Stomach (tissue), 9 donors: ENCODE measurements around the gene MAP2K2. TPM values are rescaled to one million over a fixed set of nuclear protein-coding genes. Genes with fewer than 3 reads are reported as not detected.

Source experiments
- DNase-seq, 2 donors: peaks; one replicate each; pipeline versions ENCODE4 v3.0.0 to v3.0.0-alpha.2; 2013 to 2019
- H3K27ac ChIP-seq, 5 donors: fragments of 200-600 bp in 4 of 5; sonication (generic) in 4 of 5; one replicate each; pipeline ENCODE4 v1.5.1; 2013 to 2019; ENCODE audit warnings: mild to moderate bottlenecking in 1 of 5, moderate library complexity in 1 of 5
- H3K27me3 ChIP-seq, 3 donors: fragments of 200-600 bp; sonication (generic); one replicate each; pipeline ENCODE4 v1.5.1; 2017 to 2019; ENCODE audit warnings: mixed run types in 1 of 3
- H3K36me3 ChIP-seq, 4 donors: fragments of 200-600 bp; sonication (generic); 1 replicate in 3 of 4; 2 replicates in 1 of 4; pipeline ENCODE4 v1.5.1; 2016 to 2019
- H3K4me1 ChIP-seq, 4 donors: fragments of 200-600 bp; sonication (generic); one replicate each; pipeline ENCODE4 v1.5.1; 2016 to 2019
- H3K4me3 ChIP-seq, 4 donors: fragments of 200-600 bp; sonication (generic) in 3 of 4; one replicate each; pipeline ENCODE4 v1.5.1; 2016 to 2019; ENCODE audit warnings: mild to moderate bottlenecking in 1 of 4
- H3K9me3 ChIP-seq, 4 donors: fragments of 200-600 bp; sonication (generic); one replicate each; pipeline ENCODE4 v1.5.1; 2016 to 2019
- EP300 ChIP-seq: sonication (generic); formaldehyde crosslinking; IDR thresholded peaks from one replicate; pipeline ENCODE4 v1.6.1; 2017; ENCODE audit warnings: antibody characterized with exemption
- POLR2A ChIP-seq, 4 donors: fragments of 450-650 bp; IDR thresholded peaks; one replicate each; pipeline ENCODE4 v1.6.1; 2016; ENCODE audit warnings: antibody characterized with exemption in 4 of 4, control low read depth in 2 of 4, mild to moderate bottlenecking in 1 of 4, moderate library complexity in 1 of 4
- POLR2AphosphoS5 ChIP-seq, 3 donors: sonication (generic); formaldehyde crosslinking; IDR thresholded peaks; one replicate each; pipeline ENCODE4 v1.6.1; 2016; ENCODE audit warnings: antibody characterized with exemption in 3 of 3
- WGBS, 5 donors: extraction: QIAGEN DNeasy Blood & Tissue Kit in 3 of 5; methylation state at CpG; one replicate each; pipeline versions ENCODE4 v1.1.5 to v1.1.7; 2013 to 2018; 5-methylcytosine and 5-hydroxymethylcytosine counted together
- intact Hi-C: fragments of 100-400 bp; cut with DNase I; formaldehyde crosslinking; loops from one replicate; pipeline ENCODE4 v1.15.1; 2023; ENCODE audit warnings: low total_unique reads
- polyA plus RNA-seq, 3 donors: library from polyadenylated mRNA; stranded (reverse); fragments of 200-250 nt; gene quantifications; one replicate each; pipeline ENCODE4 v1.2.3, GENCODE V29; 2013
- total RNA-seq, 5 donors: library from RNA; depleted of rRNA; stranded (reverse); fragments of >200 nt; gene quantifications; one replicate each; pipeline versions ENCODE4 v1.1.0 to v1.2.3, GENCODE V29; 2014 to 2016
- TF ChIP-seq, protein P1 (sequence below), 7 experiments: fragments of 450-650 bp in 4 of 7; fragments of 200-600 bp in 3 of 7; sonication (generic) in 3 of 7; IDR thresholded peaks; one replicate each; pipeline ENCODE4 v1.5.1; 2016 to 2019; ENCODE audit warnings: antibody characterized with exemption in 7 of 7, control low read depth in 2 of 7, mild to moderate bottlenecking in 1 of 7
- donor health status: healthy with polysubstance abuse.
- donor health status: Bipolar disorder and iron deficiency.
- donor health status: healthy.

Gene MAP2K2
- total and polyA plus RNA-seq, 8 donors = 53.4 to 447 (median 116) TPM

DNA sequence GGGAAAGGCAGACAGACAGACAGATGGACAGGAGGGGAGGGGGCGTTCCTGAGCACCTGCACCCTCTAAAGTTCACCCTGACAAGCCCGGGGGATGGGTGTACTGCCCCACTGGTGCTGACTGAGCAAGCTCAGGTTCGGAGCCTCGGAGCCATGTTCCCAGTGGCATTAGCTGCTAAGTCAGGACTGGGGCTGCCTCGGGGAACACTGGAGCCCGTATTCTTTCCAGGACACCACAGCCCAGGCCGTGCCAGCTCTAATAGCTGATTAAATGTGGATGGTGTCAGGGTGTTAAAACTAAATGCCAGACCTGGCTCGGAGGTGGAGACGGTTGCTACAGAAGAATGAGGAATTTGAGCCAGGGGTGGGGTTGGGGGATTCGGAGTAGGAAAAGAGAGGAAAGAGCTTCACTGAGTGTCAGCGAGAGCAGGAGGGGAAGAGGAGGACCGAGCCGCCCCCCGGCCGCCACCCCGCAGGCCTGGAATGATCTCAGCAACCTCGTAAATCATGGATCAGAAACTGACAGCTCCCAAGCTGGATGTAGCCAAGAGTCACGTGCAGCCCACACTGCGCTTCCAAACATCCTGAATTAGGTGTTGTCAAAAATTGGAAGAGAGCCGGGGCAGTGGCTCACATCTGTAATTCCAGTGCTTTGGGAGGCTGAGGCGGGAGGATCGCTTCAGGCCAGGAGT, 10.4 kb downstream of the MAP2K2 start:
- no peak for DNase-seq
- intact Hi-C loops = no loop called here
- TF ChIP-seq POLR2A (IDR thresholded peaks at IDR 0.05) = no peak
- TF ChIP-seq EP300 = no peak
- no peak for TF ChIP-seq POLR2AphosphoS5 (IDR thresholded peaks at IDR 0.05)
- TF ChIP-seq, protein P1, sequence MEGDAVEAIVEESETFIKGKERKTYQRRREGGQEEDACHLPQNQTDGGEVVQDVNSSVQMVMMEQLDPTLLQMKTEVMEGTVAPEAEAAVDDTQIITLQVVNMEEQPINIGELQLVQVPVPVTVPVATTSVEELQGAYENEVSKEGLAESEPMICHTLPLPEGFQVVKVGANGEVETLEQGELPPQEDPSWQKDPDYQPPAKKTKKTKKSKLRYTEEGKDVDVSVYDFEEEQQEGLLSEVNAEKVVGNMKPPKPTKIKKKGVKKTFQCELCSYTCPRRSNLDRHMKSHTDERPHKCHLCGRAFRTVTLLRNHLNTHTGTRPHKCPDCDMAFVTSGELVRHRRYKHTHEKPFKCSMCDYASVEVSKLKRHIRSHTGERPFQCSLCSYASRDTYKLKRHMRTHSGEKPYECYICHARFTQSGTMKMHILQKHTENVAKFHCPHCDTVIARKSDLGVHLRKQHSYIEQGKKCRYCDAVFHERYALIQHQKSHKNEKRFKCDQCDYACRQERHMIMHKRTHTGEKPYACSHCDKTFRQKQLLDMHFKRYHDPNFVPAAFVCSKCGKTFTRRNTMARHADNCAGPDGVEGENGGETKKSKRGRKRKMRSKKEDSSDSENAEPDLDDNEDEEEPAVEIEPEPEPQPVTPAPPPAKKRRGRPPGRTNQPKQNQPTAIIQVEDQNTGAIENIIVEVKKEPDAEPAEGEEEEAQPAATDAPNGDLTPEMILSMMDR (IDR thresholded peaks at IDR 0.05) = no peak
- WGBS, 5 donors = 83 to 92% (median 88%) methylated on average over 22 of the region's 22 CpGs
- Histone ChIP-seq H3K9me3 (no peaks in the 10 kb centered on the region), H3K4me3 (no peak overlapping the region), H3K27me3 (no peaks in the 10 kb centered on the region), H3K4me1 (peaks cover 0 to 11% (median 4%) of the 10 kb centered on the region in 4 donors), H3K27ac (no peak overlapping the region), H3K36me3 (peaks cover 61 to 100% (median 96%) of the 10 kb centered on the region in 4 donors)

DNA sequence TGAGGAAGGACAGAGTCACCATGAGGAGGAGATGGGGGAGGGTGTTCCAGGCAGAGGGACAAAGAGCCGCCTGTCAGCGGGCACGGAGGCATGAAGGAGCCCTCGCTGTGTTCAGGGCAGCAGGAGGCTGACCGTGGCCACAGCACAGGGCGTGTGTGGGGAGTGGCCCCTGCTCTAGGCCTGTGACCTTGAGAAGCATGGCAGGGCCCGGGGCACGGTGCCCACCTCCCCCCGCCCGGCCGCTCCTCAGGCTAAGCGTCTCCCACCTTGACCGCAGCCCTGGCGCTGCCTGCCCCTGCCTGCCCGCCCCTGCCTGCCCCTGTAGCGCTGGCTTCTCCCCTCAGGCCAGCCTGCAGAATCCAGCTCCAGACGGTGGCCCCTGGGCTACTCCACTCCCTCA, 11.6 kb downstream of the MAP2K2 start:
- TF ChIP-seq EP300 (no peak), POLR2A (IDR thresholded peaks at IDR 0.05) (no peak), POLR2AphosphoS5 (IDR thresholded peaks at IDR 0.05) (no peak)
- 83 to 98% (median 96%) methylated on average over 8 to 17 of the region's 17 CpGs for WGBS, 5 donors
- Histone ChIP-seq H3K27me3 (no peaks in the 10 kb centered on the region), H3K36me3 (peaks cover 68 to 100% (median 98%) of the 10 kb centered on the region in 4 donors), H3K4me3 (no peak overlapping the region), H3K27ac (no peak overlapping the region), H3K4me1 (peaks cover 0 to 11% (median 4%) of the 10 kb centered on the region in 4 donors), H3K9me3 (no peaks in the 10 kb centered on the region)
- intact Hi-C loops = no loop called here
- no peak for DNase-seq

DNA sequence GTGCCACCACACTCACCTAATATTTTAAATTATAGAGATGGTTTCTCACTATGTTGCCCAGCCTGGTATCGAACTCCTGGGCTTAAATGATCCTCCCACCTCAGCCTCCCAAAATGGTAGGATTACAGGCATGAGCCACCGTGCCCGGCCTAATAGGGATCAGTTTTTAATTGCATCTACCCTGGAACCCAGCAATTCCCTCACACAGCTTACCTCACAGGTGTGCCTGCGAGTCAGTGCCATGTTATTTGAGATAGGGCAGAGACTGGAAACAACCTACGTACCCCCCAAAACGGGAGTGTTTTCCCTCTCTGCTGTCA, 14.3 kb downstream of the MAP2K2 start:
- WGBS, 5 donors = 94 to 96% (median 95%) methylated on average over 6 of the region's 6 CpGs
- H3K36me3 ChIP-seq = peaks cover 51 to 100% (median 95%) of the 10 kb centered on the region in 4 donors
- peaks cover 0 to 2% (median 0%) of the 10 kb centered on the region in 4 donors for H3K4me1 ChIP-seq
- intact Hi-C loops = no loop called here
- H3K4me3 ChIP-seq = no peak overlapping the region
- no peak for TF ChIP-seq EP300
- TF ChIP-seq, protein P1 (IDR thresholded peaks at IDR 0.05) = no peak
- TF ChIP-seq POLR2A (IDR thresholded peaks at IDR 0.05) = no peak
- no peak for TF ChIP-seq POLR2AphosphoS5 (IDR thresholded peaks at IDR 0.05)
- DNase-seq = no peak
- H3K9me3 ChIP-seq = no peaks in the 10 kb centered on the region
- H3K27ac ChIP-seq = peak overlapping the region in 4 of 5 donors; percentile 7 to 38 (median 28)
- no peaks in the 10 kb centered on the region for H3K27me3 ChIP-seq

GRCh38 chr19:4108767-4109625, 14.9 kb downstream of the MAP2K2 start:
- H3K36me3 ChIP-seq = peaks cover 51 to 100% (median 95%) of the 10 kb centered on the region in 4 donors
- TF ChIP-seq POLR2AphosphoS5 (IDR thresholded peaks at IDR 0.05) (no peak), POLR2A (IDR thresholded peaks at IDR 0.05) (no peak), EP300 (no peak)
- TF ChIP-seq, protein P1 (IDR thresholded peaks at IDR 0.05) = no peak
- WGBS, 5 donors = 77 to 86% (median 81%) methylated on average over 35 of the region's 35 CpGs

More at GRCh38 chr19:4108767-4109625, 14.9 kb downstream of the MAP2K2 start:
- peak; percentile 27 to 70 for DNase-seq
- intact Hi-C loops = no loop called here
- Histone ChIP-seq H3K27ac (peak overlapping the region in 4 of 5 donors; percentile 7 to 38 (median 28)), H3K27me3 (no peaks in the 10 kb centered on the region), H3K4me3 (no peak overlapping the region), H3K9me3 (no peaks in the 10 kb centered on the region), H3K4me1 (no peaks in the 10 kb centered on the region)
